GM12875 (cell line): ENCODE measurements around the gene BTBD1.
A peak's percentile ranks its signal among the peaks of the same experiment; 100 is the strongest.

Experiments used
- H3K4me3 ChIP-seq: one replicate; pipeline ENCODE4 v1.5.1; 2011; ENCODE audit warnings: low read depth, low read length, control low read depth
- CTCF ChIP-seq: IDR thresholded peaks from 2 replicates; pipeline ENCODE4 v1.5.1; 2011; ENCODE audit warnings: low read depth, mild to moderate bottlenecking, control low read depth, inconsistent platforms, low read length, moderate library complexity, borderline replicate concordance; ENCODE audit not compliant: insufficient read depth

Gene BTBD1

GRCh38 chr15:83065431-83065830 is 1.6 kb downstream of the BTBD1 start:
- no peak for TF ChIP-seq CTCF

GRCh38 chr15:83064859-83065258 is 2.2 kb downstream of the BTBD1 start:
- no peak for TF ChIP-seq CTCF
- peak overlapping the region; percentile 18 for H3K4me3 ChIP-seq

More at GRCh38 chr15:83065431-83065830, 1.6 kb downstream of the BTBD1 start:
- H3K4me3 ChIP-seq = peak overlapping the region; percentile 94

GRCh38 chr15:83063551-83063950 is 3.5 kb downstream of the BTBD1 start:
- TF ChIP-seq CTCF = no peak
- H3K4me3 ChIP-seq = no peak overlapping the region

GRCh38 chr15:83062768-83063180 is 4.3 kb downstream of the BTBD1 start:
- no peak for TF ChIP-seq CTCF
- no peak overlapping the region for H3K4me3 ChIP-seq

GRCh38 chr15:83061680-83062079 is 5.4 kb downstream of the BTBD1 start:
- H3K4me3 ChIP-seq = no peak overlapping the region
- TF ChIP-seq CTCF = no peak

- TF ChIP-seq CTCF = no peak
- H3K4me3 ChIP-seq = no peak overlapping the region
Measured at GRCh38 chr15:83057696-83058376, 9.2 kb downstream of the BTBD1 start.

- TF ChIP-seq CTCF = no peak
- H3K4me3 ChIP-seq = no peak overlapping the region
Measured at GRCh38 chr15:83057002-83057401, 10.1 kb downstream of the BTBD1 start.
